Activated CD4-positive, alpha-beta T cell treated with anti-CD3 and anti-CD28 coated beads for 1 hour (primary cell): ENCODE results near the gene GTF2H4.

ENCODE experiments used
- DNase-seq: peaks from one replicate; pipeline ENCODE4 v3.0.0-alpha.2; 2020

GTF2H4 gene

DNA sequence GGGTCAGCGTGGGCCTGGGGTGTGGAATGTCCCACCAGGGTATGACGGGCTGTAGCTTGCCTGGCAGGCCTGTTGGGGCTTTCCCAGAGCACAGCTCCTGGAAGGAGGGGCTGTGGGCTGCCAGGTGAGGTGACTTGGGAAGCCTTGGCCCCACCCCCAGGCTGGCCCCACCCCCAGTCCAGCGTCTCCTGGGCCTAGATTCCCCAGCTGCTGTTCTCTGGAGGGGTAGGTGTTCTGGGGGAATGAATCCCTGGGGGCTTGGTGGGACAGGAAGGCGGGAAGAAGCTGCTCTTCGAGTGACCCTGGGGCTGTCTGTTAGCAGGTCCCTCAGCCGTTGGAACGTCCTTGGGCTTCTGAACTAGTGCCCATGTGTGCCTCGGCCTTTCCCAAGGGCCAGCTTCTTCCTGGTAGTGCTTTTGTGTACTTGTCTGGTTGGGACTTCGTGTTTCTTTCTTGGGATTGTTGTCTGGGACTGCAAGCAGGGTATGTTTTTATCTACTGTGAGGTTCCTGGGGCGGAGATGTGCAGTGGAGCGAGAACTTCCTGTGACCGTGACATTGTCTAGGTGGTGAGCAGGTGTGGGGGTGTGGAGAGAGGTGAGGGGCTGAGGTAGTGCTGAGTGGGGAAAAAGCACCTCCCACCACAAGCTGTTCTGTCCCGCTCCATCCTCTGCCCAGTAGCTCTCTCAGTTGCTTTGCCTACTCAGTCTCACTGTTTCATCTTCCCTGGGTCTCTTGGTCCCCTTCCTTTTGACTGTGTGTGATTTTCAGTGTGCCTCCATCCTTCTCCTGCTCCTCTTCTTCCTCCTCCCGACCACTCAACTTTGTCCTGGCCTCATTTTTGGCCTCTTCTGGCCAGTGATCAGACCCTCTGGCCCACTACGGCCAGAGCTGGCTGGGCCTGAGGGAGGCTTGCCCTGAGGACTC, 25.0 kb upstream of the GTF2H4 start:
- DNase-seq, result no peak

DNA sequence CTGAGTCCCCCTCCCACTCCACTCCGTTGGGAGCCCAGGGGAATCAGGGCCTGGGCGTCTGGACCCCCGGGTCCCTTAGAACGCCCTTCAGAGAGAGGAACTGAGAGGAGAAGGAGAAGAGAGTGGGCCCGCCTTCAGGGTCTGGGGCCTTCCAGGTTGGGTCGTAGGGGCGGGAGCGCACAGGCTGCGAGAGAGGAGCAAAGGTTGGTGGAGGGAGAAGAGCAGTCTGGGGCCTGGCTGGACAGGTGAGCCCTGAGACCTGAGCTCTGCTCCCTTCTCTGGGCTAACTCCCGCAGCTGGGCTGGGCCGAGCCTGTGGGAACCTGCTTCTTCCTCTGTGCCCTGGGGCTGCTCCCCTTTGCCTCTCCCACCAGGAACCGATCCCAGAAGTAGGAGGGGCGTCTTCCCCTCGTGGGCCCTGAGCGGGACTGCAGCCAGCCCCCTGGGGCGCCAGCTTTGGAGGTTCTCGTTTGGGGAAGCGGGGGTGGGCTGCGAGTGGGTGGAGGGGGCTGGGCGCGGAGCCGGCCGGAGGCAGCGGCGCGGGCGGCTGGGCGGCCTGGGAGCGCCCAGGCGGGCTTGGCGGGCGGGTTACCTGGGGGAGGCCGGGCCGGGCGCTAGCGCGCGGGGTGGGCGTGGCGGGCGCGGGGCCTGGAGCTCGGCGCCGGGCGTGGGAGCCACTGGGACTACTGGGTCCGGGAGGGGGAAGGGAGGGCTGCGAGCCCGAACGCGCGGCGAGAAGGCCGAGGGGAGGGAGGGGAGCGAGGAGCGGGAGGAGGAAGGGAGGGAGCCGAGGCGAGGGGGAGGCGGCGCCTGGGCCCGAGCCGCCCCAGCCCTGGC, 24.1 kb upstream of the GTF2H4 start, which contains the start of gene DDR1:
Gene DDR1, plus strand, starts transcription at position 835 of the 836 bp plus-strand sequence. CDS start 4,211 bp downstream, outside the sequence.
- peak; percentile 22 for DNase-seq

DNA sequence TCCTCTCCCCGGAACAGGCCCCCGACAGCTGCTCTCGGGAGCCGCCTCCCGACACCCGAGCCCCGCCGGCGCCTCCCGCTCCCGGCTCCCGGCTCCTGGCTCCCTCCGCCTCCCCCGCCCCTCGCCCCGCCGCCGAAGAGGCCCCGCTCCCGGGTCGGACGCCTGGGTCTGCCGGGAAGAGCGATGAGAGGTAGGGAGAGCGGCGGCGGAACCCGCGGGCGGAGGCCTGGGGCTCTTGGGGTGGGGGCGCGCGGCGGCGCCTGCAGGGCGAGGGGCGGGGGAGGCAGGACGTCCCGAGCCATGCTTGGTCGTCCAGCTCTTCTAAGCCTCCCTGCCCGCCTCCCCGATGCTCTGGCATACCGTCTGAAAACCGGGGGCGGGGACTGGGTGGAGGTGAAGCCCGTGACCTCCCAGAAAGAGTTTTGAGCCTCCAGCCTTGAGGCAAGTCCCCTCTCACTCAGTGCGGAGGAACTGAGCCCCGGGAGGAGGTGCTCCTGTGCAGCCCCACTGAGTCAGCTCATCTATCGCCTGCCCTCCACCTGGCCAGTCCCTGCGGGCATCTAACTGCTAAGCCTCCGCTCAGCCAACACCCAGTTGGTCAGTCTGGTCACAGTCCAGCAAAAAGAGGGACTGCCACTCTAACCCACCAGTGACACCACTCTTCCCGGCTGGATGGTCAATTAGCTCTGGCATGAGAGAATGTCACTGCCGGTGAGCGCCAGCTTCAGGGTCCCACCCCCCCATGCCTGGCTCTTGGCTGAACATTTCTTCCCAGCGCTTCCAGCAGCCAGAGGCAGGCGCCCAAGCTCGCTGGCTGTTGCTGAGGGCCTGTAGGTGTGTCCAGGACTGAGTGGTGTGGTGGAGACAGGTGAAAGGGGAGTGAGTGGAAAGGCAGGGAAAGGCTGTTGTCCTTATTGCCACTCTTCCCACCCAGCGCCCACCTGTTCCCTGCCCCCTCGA, 23.2 kb upstream of the GTF2H4 start:
- peak; percentile 15 for DNase-seq

DNA sequence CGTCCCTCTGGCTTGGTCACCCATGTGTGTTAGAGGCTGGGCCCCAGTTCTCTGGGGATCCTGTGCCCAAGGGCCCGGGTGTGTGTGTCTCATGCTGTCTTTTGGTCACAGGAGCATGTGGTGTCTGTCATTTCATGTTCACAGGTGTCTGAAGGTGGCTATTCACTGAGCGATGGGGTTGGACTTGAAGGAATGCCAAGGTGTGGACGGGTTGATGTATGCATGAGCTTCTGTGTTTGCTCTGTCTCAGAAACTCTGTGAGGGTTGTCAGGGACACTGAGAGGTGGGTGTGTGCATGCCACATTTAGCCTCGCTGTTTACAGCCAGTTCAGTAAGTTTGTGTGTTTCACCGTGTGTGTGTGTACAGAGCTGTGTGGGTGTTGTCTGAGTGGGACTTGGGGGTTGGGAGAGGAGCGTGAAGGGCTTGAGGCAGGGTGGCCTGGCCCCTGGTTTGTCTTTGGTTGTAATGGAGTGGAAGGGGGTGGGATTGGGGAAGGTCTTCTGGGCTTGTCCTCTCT, 22.5 kb upstream of the GTF2H4 start:
- DNase-seq, result no peak

DNA sequence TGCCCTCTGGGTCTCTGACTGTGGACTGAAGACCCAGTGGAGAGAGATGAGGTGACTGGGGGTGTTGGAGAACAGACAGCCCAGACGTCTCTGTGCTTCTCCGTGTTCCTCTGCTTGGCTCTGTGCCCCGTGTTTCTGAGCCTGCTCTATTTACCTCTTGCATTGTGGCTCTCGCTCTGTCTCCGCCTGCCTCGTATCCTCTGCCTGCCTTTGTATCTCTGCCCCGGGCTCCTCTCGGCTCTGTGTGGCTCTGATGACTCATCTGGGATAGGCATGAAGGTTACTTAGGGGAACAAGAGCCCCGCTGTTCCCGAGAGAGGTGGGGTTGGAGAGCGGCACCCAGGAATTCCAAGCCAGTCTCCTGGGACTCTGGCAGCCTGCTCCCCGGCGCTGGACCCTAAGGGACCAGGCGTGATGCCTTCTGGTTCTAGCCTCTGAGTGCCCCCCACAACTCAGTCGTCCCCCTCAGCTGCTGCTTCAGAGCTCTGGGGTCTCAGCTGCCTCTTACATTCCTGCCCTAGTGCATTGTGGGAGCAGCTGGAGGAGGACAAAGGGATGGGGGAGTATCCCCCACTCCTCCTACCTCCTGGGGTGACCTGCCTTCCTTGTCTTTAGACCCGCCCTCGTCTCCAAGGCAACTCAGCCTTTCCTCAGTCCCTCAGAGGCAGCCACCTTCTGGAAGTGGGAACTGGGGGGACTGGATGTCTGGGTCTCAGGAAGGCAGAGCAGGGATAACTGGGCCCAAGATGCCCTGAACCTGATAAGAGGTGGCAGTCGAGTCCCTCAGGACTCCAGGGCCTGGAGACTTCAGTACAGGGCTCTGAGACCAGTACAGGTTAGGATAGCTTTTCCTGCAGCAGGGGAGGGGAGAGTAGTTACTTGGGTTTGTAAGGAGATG, 21.8 kb upstream of the GTF2H4 start:
- no peak for DNase-seq

DNA sequence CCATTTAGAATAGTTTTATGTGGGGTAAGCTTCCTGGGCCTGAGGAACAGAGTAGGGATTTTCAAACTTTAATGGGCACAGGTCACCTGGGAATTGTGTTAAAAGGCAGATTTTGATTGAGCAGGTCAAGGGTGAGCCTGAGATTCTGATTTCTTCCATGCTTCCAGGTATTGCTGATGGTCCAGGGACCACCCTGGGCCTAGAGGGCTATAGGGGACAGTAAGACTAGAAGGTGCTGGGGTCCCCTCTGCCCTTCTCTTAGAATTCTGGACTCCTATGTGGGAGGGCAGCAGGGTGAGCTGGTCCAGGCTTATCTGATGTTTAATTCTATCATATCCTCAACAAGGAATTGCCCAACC, 21.1 kb upstream of the GTF2H4 start:
- DNase-seq, result no peak

DNA sequence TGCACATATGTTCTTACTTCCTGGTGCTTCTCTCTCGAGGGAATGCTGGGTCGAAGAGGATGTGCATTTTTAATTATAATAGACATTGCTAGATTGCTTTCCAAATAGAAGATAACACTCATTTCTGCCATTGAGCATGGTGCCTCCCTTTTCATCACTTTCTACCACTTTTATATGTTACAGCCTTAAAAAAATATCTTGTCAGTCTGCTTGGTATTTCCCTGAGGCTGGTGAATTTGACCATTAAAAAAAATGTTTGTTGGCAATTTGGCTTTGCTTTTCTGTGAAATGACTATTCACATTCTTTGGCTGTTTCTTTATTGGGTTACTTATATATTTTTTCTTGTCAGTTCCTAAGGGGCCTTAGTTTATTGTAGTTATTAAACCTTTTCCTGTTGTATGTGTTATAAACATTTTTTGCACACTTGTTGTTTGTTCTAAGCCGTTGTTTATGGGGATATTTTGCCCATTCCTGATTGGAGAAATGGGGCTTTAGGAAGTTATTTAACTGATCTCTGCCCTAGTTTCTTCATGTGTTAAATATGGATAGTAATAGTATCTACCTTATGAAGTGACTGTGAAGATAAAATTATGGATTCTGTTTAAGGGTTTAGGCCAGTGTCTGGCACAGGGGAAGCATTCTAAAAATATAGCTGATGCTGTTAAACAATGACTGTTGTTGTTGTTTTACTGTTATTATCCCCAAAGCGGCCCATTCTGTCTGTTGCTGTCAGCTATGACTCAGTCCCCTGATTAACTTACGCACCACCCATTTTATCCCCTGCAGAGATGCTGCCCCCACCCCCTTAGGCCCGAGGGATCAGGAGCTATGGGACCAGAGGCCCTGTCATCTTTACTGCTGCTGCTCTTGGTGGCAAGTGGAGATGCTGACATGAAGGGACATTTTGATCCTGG, 19.8 kb upstream of the GTF2H4 start:
- no peak for DNase-seq

DNA sequence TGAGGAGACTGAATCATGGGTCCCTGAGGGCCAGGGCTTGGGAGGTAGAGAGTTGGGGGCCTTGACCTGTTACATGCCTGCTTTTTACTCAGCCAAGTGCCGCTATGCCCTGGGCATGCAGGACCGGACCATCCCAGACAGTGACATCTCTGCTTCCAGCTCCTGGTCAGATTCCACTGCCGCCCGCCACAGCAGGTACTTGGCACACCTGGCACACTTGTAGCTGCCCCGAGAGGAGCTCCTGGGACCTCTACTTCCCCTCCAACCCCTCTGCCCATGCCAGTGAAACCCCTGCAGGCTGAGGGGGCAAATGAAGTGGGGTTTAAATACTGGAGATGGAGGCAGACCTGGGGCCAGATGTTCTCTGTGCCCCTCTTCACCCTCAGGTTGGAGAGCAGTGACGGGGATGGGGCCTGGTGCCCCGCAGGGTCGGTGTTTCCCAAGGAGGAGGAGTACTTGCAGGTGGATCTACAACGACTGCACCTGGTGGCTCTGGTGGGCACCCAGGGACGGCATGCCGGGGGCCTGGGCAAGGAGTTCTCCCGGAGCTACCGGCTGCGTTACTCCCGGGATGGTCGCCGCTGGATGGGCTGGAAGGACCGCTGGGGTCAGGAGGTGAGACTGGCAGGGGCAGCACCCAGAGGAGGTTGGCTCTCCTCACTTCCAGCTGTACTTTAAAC, 19.1 kb upstream of the GTF2H4 start:
- no peak for DNase-seq

DNA sequence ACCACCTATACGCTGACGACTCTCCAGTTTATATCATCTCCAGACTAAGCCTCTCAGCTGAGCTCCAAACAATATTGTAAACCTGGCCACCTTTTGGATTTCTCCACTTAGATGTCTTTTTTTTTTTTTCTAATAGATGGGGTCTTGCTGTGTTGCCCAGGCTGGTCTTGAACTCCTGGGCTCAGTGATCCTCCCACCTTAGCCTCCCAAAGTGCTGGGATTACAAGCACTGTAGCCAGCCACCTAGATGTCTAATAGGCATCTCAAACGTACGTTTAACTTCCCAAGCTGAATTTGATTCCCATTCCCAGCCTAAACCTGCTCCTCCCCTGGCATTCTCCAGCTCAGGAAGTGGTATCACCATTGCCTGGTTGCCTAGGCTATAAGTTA, 18.5 kb upstream of the GTF2H4 start:
- DNase-seq, result no peak

DNA sequence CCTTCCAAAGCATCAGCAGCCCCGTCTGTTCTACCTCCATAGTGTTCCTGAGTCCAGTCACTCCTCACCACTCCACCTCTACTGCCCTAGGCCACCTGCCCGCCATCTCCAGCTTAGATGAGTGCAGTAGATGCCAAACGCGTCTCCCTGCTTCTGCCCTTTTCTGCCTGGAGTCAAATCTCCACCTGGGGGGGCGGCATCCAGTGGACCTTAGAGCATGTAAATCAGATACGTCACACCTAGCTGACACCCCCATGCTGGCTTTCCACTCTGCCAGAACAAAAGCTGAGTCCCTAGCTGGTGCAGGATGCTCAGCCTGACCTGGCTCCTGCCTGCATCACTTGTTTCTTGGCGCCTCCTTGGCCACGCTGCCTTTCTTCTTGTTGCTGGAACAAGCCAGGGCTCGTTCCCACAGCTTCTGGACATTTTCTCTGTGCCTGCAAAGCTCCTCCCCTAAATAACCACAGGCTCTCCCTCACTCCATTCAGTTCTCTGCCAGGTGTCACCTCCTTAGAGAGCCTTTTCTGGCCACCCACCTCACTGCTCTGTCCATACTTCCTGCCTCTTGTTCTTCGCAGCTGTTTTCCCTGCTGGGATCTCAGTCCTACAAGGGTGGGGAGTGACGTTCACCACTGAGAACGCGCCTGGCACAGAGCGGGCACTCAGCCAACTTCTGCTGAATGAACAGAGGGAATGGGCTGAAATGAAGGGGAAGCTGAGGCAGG, 17.9 kb upstream of the GTF2H4 start:
- no peak for DNase-seq

DNA sequence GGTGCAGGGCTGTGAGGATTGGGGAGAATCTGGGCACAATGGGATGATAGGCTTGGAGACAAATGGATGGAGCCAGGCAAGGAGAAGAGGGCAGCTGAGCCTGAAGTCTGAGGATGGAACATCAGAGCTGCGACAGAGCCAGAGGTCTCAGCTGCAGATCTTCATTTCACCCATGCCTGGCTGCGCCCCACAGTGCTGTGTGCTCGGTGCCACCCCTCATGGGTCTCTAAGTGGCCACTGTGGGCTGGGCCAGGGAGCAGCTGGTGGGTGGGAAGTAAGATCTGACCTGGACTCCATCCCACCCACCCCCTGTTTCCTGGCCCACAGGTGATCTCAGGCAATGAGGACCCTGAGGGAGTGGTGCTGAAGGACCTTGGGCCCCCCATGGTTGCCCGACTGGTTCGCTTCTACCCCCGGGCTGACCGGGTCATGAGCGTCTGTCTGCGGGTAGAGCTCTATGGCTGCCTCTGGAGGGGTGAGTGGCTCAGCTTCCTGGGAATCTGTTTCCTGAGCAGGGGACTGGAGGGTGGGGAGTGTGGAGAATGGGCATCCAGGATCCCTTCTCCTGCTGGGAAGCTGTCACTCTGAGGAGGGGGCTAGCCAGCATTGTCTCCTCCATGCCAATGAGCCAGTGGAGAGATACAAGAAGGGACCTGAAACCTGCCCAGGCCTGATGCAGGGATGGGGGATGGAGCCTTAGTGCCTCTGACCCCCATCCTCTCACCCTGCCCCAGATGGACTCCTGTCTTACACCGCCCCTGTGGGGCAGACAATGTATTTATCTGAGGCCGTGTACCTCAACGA, 17.2 kb upstream of the GTF2H4 start:
- DNase-seq, result no peak

DNA sequence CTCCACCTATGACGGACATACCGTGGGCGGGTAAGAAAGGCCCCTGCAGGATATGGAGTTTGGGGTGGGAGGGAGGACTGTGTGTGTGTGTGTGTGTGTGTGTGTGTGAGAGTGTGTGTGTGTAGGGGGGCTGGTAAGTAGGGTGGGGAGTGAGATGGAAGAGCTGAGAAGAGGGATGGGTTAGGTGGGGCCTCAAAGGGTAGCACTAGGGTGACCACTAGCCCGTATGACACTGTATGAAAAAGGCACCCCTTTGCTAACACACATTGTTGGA, 16.6 kb upstream of the GTF2H4 start:
- DNase-seq, result no peak

DNA sequence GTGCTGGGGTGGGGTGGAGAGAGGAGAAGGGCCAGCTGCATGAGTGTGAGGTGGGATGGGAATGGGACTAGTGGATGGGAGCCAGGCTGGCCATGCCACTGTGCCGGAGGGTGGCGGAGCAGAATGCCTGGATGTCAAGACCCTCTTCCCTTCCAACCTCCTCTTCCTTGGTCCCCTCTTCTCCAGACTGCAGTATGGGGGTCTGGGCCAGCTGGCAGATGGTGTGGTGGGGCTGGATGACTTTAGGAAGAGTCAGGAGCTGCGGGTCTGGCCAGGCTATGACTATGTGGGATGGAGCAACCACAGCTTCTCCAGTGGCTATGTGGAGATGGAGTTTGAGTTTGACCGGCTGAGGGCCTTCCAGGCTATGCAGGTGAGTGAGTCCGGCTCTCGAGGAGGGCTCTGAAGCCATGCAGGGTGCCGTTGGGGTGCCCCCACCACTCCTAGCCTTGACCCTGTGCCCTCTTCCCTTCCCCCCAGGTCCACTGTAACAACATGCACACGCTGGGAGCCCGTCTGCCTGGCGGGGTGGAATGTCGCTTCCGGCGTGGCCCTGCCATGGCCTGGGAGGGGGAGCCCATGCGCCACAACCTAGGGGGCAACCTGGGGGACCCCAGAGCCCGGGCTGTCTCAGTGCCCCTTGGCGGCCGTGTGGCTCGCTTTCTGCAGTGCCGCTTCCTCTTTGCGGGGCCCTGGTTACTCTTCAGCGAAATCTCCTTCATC, 16.0 kb upstream of the GTF2H4 start:
- DNase-seq, result no peak

DNA sequence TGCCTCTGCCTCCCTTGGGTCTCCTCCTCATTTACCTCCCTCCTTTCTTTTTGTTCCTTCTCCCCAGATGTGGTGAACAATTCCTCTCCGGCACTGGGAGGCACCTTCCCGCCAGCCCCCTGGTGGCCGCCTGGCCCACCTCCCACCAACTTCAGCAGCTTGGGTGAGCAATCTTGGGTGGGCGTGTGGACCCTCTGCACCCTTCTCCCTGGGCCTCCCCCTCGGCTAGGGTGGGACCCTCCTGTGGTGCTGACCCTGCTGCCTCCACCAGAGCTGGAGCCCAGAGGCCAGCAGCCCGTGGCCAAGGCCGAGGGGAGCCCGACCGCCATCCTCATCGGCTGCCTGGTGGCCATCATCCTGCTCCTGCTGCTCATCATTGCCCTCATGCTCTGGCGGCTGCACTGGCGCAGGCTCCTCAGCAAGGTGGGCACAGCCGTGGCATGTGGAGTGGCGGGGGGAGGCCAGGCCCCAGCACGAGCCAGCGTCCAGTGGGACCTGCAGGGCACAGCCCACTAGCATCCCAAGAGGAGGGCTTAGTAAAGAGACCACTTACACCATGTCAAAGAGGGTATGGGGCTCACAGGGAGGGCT, 14.9 kb upstream of the GTF2H4 start:
- no peak for DNase-seq

DNA sequence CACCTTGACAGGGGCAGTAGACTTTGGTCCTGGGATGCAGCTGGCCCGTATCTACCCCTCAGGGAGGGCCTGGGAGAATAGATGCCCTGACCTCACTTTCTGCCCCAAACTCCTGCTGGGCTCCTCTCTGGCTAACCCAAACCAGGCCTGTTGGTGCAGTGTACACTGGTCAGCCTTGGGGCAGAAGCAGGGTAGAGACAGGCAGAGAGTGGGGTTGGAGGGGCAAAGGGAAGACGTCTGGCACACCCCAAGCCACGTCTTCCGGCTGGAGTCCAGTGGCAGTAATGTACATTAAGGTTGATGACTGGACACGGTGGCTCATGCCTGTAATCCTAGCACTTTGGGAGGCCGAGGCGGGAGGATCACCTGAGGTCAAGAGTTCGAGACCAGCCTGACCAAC, 14.3 kb upstream of the GTF2H4 start:
- no peak for DNase-seq

DNA sequence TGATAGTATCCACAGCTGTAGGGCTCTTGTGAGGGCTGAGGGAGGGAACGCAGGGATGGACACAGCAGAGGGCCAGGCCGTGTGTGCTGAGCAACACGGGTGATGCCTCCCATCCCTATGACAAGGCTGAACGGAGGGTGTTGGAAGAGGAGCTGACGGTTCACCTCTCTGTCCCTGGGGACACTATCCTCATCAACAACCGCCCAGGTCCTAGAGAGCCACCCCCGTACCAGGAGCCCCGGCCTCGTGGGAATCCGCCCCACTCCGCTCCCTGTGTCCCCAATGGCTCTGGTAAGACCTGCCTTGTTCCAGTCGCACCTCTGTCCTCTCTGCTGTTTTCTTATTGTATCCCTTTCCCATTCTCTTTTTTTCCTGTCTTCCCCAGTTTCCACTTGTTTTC, 13.6 kb upstream of the GTF2H4 start:
- no peak for DNase-seq

DNA sequence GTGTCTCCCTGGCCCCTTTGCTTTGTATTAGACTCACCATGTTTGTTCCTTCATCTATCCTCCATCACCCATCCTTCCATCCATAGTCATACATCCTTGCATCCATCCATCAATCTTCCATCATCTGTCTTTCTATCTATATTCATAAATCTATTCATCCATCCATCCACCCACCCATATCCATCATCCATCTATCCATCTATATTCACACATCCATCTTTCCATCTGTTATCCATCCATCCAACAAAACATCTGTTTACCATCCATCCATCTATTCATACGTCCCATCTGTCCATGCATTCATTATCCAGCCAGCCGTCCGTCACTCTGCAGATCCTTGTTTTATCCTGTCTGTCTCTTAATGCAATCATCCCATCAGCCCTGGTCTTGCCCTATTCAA, 13.1 kb upstream of the GTF2H4 start:
- DNase-seq, result no peak
